GM19467 (cell line): ENCODE data around the gene GCHFR.
A peak's percentile ranks its signal among the peaks of the same experiment; 100 is the strongest.

Source experiments
- ATAC-seq: cut with Tn5 transposase; IDR thresholded peaks from one replicate; pipeline ENCODE4 v1.9.1; 2021; ENCODE audit warnings: mild to moderate bottlenecking, moderate library complexity; ENCODE audit not compliant: unreplicated experiment

The GCHFR gene

GRCh38 chr15:40775740-40776536 is 12.1 kb downstream of the GCHFR start:
- ATAC-seq: no peak

- ATAC-seq: no peak
These were observed 12.8 kb downstream of the GCHFR start for GRCh38 chr15:40776537-40777141.

DNA sequence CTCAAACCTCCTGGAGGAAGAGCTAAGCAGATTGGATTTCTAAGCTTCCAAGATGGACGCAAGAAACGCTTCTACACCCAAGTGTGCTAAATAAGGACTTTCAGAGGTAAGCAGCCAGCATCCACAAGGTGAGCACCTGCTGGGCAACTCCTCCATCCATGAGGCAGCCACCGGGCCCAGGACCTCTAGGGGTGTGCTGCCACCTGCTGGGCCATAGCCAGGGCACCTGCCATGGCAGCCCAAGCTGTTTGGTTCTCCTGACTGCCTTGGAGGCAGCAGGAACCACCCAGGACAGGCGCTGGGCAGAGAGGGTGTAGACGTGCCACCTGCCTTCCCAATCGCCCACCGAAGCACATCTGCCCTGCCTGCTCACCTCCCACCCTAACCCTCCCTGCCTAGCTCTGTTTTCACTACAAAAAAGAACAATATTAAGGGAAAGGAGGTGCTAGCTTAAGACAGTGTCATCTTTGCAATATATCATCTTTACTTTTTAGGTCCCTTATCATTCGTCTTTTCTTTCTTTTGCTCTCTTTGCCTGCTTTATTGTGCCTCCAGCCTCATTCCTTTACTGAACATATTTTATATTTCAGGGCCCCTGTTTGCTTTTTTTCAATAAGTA is 18.9 kb downstream of the GCHFR start:
- peak; percentile 81 for ATAC-seq

DNA sequence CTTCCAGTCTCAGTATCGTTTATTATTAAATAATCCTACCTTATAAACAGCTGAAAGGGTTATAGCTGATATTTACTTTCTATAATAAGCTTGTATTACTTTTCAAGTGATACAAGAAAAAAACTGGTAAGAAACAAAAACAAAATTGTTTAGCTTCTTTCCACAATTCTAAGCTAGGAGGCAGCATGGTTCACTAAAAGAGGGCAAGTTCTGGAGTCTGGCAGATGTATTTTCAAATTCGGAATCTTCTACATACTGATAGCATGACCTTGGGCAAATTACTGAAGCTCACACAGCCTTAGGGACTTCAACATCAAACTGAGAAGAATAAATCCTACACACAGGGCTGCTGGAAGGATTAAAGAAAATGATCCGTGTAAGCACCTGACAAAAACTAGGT is 21.3 kb downstream of the GCHFR start:
- no peak for ATAC-seq

DNA sequence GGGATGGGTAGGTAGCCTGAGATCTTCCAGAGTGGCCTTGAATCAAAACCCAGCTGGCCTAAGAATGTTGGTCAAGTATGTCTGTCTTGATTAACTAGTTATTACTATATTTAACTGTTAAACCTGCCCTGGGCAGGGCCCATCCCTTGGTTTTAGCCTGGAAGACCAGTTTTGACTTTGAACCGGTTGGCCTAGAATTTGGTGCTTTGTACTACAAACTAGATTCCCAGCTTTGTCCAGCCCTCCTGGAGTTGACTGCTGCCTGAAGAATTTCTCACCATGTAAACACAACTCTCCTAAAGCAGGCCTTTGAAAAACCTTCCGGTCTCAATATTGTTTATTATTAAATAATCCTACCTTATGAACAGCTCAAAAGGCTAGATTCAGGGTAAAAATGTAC is 21.9 kb downstream of the GCHFR start:
- no peak for ATAC-seq

GRCh38 chr15:40787344-40787841 is 23.5 kb downstream of the GCHFR start:
- ATAC-seq: no peak

DNA sequence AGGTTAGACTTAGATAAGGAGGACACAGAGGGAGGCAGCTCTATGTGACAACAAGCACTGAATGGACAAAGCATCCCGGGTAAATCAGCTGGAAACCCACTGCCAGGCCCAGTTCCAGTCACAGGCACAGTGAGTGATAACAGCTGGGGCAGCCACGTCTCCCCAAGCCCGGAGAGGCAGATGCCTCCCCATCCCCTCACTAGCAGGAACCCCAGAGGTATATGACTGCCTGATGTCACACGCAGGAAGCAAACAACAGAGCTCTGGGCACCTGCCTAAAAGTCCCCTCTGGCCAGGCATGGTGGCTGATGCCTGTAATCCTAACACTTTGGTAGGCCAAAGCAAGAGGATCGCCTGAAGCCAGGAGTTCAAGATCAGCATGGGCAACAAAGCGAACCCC is 24.1 kb downstream of the GCHFR start:
- no peak for ATAC-seq

DNA sequence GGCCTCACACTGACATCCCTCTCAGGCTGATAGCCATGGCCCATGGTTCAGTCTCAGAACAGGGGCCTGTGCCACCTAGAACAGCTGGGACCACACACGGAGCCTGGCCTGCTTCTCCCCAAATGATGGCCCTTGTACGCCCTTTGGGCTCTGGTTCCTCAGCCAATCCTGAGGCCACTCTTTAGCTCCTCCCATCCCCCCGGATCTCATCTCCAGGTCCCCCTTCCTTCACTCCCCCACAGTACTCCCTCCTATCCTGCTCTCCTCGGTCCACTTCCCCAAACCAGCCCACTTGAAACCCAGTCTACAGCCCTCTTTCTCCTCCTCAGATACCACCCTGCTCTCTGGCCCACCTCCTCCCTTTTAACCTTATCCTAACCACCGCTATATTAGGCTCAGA is 25.3 kb downstream of the GCHFR start:
- ATAC-seq: no peak

GRCh38 chr15:40789999-40790398 is 26.1 kb downstream of the GCHFR start:
- ATAC-seq: no peak

DNA sequence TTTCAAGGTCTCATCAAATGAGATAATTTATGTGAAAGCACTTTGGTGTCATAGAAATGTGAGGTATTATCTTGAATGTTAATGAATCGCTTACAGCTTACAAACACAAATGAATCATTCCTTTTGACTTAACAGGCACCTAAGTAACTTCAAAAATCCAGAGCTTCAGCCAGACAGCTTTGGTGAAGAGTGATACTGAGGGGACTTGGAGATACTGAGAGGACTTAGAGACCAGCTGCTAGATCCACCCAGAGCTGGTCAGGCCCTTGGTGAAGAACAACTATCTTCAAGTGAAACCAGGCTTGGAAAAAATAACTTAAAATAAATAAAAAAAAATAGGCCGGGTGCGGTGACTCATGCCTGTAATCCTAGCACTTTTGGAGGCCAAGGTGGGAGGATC is 26.9 kb downstream of the GCHFR start:
- no peak for ATAC-seq

DNA sequence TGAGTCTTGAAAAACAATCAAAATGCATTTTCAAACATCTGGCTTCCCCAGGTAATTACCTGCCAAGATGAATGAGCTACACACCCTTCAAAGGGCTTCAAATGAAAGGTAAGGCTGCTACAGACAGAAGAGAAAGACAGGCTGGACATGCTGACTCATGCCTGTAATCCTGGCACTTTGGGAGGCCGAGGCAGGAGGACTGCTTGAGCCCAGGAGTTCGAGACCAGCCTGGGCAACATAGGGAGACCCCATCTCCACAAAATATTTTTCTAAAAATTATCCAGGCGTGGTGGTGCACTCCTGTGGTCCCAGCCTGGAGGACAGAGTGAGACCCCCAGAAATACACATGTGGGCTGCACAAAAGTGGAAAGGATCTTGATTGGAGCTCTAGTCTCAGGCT is 28.5 kb downstream of the GCHFR start:
- no peak for ATAC-seq

DNA sequence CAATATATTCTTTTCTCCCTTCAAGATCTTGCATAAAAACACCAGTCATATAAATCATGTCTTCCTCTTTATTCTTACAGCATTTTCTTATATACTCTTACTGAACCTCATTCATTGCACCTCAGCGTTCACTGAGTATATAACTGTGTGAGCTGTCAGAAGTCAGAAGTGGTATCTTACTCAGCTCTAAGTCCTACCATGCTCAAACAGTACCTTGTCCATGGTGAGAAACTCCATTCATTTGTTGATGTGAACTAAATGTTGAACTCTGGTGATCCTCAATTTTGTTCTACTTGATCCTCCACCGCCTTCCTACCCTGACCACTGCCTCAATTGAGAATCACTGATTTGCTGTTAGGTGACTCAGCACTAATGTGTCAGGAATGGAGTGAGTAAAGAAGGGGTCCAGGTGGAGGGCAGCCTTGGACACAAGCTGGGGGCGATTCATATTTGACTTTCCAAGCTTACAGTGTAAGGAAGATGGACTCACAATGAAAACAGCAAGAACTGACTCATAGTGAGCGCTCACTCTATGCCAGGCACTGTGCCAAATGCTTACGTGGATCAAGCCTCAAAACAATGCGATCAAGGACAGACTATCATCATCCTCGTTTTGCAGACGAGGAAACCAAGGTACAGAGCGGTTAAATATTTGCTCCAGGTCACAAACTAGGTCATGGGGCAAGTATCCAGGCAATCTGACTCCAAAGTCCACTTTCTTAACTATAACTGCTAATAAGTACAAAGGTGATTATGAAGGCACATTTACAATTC is 29.5 kb downstream of the GCHFR start:
- no peak for ATAC-seq

DNA sequence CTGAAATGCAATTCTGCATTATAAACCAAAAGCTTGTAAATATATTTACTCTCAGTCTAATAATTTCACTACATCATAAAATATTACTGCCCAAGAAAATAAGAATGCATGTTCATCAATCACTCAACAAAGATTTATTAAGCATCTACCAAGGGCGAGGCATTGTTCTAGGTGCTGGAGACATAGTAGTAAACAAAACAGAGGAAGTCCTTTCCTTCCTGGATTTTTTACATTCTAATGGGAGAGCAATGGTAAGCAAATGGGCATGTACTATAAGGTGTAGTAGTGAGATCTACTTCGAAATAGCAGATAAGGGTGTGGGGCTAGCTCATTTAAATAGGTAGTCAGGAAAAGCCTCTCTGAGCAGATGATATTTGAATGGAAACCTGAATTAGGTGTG is 32.2 kb downstream of the GCHFR start:
- ATAC-seq: no peak

- no peak for ATAC-seq
These were observed 32.6 kb downstream of the GCHFR start for GRCh38 chr15:40796512-40796911.

- no peak for ATAC-seq
These were observed 35.7 kb downstream of the GCHFR start for GRCh38 chr15:40799523-40799922.

DNA sequence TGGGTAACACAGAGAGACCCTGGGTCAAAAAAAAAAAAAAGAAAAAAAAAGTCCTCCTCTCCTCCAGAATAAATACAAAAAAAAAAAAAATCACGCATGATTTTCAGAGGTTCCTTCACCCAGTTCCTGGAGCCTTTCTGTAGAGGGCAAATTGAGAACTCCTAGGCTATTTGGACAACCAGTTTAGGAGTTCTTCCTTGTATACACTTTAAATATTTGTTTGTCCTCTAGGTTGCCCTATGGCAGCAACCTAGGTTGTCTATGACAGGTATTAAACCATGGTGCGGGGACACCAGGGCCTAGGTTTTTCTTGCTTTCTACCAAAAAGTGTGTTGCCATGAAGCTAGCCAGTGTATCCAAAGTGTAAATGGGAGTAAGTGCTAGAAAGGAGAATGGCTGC is 39.2 kb downstream of the GCHFR start:
- no peak for ATAC-seq

- ATAC-seq: no peak
These were observed 39.8 kb downstream of the GCHFR start for GRCh38 chr15:40803688-40804087.

DNA sequence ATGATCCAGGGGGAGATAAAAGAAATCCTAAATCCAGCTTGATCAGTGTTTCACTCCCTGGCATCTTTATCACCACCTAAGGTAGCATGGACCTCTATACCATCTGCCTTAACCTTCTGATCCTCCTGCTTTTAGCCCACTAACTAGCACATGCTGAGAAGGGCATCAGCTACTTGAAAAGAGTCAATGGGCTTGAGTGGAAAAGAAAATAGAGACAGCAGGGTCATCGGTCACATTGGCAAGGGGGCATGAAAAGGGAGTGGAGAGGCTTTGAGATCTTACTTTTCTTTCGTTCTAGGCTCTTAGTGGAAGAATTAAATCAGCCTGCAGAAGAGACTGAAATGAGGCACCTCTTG is 42.8 kb downstream of the GCHFR start:
- peak; percentile 1 for ATAC-seq

- peak; percentile 82 for ATAC-seq
These were observed 43.4 kb downstream of the GCHFR start, which contains the start of the genes DNAJC17 and ZFYVE19 for GRCh38 chr15:40807028-40807887. TSS of gene DNAJC17 (minus strand) at chr15:40807473. CDS start at chr15:40807446, 27 bp downstream. TSS of gene ZFYVE19 (plus strand) at chr15:40807089. CDS start at chr15:40807590, 501 bp downstream.

DNA sequence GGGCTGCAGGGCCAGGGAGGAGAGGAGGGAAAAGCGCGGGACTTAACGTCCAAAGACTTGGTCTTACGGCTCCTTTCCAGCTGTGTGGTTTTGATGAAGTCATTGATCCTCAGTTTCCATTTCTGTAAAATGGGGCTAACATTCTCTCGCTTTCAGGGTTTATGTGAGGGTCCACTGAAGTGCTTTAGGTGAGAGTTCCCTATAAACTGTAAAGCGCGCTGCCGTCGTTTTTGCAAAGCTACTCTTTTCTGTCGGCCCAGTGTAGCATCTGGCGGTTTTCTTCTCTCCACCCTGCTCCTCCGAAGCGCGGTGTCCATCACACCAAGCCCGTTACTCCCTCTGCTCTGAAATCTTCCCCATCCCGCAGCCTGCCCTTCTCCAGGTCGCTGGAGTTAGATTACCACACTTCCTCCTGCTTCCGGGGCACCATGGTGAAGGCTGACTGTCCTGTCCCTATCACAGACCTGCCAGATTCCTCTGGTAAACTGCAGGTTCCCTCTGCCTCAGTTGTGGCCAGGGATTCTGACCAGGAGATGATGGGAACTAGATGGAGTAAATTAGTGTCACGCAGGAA is 44.1 kb downstream of the GCHFR start:
- no peak for ATAC-seq
